ENCODE measurements around the gene TSEN34. TPM values are rescaled to one million over a fixed set of nuclear protein-coding genes. Genes with fewer than 3 reads are reported as not detected.
"Not testable (repeated sequence)": the region's sequence is repeated elsewhere in the genome, so short reads cannot be mapped to it uniquely, and the experiment has no call there.

Gene TSEN34
- total RNA-seq, 1 donor from 2014 or later = 43.9 TPM

DNA sequence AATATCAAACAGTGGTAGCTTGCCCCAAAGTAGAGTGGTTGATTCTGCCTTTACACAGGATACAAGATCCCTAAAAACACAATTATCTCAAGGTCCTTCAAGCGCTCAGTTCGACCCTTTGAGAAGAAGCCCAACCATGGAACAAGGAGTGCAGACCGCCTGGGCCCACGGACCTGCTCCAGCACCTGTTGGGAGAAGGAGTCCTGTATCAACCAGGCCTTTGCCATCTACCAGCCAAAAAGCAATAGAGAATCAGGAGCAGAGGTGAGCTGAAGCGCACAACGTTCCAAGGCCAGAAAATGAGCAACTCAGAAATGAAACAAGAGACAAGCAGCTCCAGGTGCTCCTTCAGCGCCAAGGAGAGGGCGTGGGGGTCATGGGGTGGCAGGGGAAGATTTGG, 38.0 kb downstream of the TSEN34 start:
- TF ChIP-seq CTCF (IDR thresholded peaks at IDR 0.05; ENCODE audit: unreplicated experiment) = no peak
- H3K27me3 Mint-ChIP-seq (ENCODE audit: low read depth) = peaks cover 46% of the 10 kb centered on the region

GRCh38 chr19:54230031-54230430, 38.9 kb downstream of the TSEN34 start:
- Mint-ChIP-seq H3K4me3 (no peak overlapping the region), H3K27me3 (ENCODE audit: low read depth) (peaks cover 51% of the 10 kb centered on the region), H3K9me3 (peaks cover 17% of the 10 kb centered on the region), H3K36me3 (no peaks in the 10 kb centered on the region), H3K27ac (no peak overlapping the region), H3K4me1 (no peaks in the 10 kb centered on the region)
- no peak for TF ChIP-seq CTCF (IDR thresholded peaks at IDR 0.05; ENCODE audit: unreplicated experiment)
- DNase-seq (ENCODE audit: low spot score in 2 of 2, unreplicated experiment in 2 of 2) = no peak

More for the DNA sequence above, 38.0 kb downstream of the TSEN34 start:
- H3K4me3 Mint-ChIP-seq = no peak overlapping the region
- H3K27ac Mint-ChIP-seq = no peak overlapping the region
- DNase-seq (ENCODE audit: low spot score in 2 of 2, unreplicated experiment in 2 of 2) = no peak
- H3K36me3 Mint-ChIP-seq = no peaks in the 10 kb centered on the region
- H3K9me3 Mint-ChIP-seq = peaks cover 11% of the 10 kb centered on the region
- H3K4me1 Mint-ChIP-seq = no peaks in the 10 kb centered on the region

DNA sequence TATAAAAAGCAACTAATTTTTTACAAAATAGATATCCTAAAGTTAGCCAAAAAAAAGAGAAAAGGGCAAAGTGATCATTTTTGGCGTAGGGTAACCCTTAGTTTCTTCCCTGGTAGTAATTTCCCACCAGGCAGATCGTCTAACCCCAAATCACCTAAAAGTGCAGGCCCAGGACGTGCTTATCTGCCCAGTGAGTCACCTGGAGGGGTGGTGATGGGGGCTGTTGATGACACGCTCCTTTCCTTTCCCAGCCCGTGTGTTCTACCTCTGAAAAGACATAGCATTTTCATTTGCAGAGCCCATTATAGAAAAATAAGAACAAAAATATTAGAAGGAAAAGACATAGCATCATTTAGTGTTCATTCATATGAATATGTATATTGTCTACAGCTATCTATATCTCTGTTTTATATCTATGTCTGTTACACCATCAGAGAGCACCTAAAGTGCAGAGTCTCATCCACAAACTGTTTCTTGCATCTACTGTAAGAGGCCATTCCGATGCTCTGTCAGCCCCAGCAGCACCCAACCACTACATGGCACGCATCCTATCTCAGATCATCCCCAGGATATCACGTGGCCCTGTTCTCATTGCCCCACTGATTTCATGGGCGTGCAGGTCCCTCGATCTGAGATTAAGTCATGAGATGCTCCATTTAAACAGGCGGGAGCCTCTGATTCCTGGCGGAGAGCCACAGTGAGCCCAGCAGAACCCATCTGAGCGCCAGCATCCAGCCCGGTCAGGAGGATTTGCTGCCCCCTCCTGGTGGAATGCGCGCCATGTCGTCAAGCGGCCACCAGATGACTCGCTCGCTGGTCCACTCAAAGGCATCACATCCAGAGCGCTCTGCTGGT, 40.2 kb downstream of the TSEN34 start:
- H3K4me3 Mint-ChIP-seq = no peak overlapping the region
- DNase-seq (ENCODE audit: low spot score in 2 of 2, unreplicated experiment in 2 of 2) = peak; percentile 76 to 94
- no peaks in the 10 kb centered on the region for H3K4me1 Mint-ChIP-seq
- peaks cover 60% of the 10 kb centered on the region for H3K27me3 Mint-ChIP-seq (ENCODE audit: low read depth)
- H3K36me3 Mint-ChIP-seq = no peaks in the 10 kb centered on the region
- peaks cover 18% of the 10 kb centered on the region for H3K9me3 Mint-ChIP-seq
- peak; percentile 93 for TF ChIP-seq CTCF (IDR thresholded peaks at IDR 0.05; ENCODE audit: unreplicated experiment)
- H3K27ac Mint-ChIP-seq = no peak overlapping the region

- no peak for TF ChIP-seq CTCF (IDR thresholded peaks at IDR 0.05; ENCODE audit: unreplicated experiment)
- no peak for DNase-seq (ENCODE audit: low spot score in 2 of 2, unreplicated experiment in 2 of 2)
- H3K27ac Mint-ChIP-seq = no peak overlapping the region
- H3K4me3 Mint-ChIP-seq = no peak overlapping the region
- H3K36me3 Mint-ChIP-seq = no peaks in the 10 kb centered on the region
- H3K4me1 Mint-ChIP-seq = no peaks in the 10 kb centered on the region
- peaks cover 75% of the 10 kb centered on the region for H3K27me3 Mint-ChIP-seq (ENCODE audit: low read depth)
- peaks cover 12% of the 10 kb centered on the region for H3K9me3 Mint-ChIP-seq
Measured at GRCh38 chr19:54233941-54234340, 42.8 kb downstream of the TSEN34 start.

DNA sequence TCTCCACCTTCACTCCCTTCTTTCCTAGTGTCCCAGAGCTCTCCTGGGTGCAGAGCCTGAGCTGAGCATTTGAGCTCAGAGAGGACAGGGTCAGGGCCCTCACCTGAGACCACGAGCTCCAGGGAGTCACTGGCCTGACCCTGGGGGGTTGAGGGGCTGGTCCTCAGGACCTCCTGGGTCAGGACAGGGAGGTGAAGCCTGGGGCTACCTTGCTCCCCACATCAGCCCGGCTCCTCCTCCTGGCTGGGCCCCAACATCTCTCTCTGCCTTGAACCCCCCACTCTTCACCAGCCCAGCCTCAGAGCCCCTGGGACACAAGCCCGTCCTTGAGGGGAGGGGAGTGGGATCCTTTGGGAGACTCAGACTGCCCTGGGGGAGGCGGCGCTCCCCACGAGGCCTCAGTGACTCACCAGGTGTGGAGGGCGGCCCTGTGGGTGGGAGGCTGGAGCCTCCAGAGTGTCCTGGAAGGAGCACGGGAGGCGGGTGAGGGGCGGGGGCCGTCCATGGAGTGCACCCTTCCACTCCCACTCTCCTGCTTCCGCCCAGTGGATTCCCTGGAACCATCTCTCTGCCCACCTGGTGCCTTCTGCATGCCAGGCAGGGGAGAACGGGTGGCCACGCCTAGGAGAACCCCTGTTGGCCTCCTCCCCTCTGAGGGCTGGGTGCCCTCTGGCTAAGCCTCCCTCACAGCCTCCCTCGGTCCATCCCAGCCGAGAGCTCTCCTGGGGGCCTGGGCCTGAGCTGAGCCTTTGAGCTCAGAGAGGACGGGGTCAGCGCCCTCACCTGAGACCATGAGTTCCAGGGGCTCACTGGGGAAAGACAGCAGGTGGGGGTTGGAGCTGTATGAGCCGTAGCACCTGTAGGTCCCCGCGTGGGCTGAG, 48.6 kb downstream of the TSEN34 start:
- H3K36me3 Mint-ChIP-seq; H3K4me1 Mint-ChIP-seq; DNase-seq (ENCODE audit: low spot score in 2 of 2, unreplicated experiment in 2 of 2); H3K4me3 Mint-ChIP-seq; H3K9me3 Mint-ChIP-seq; H3K27ac Mint-ChIP-seq: not testable (repeated sequence)
- H3K27me3 Mint-ChIP-seq (ENCODE audit: low read depth) = peaks cover 52% of the 10 kb centered on the region

DNA sequence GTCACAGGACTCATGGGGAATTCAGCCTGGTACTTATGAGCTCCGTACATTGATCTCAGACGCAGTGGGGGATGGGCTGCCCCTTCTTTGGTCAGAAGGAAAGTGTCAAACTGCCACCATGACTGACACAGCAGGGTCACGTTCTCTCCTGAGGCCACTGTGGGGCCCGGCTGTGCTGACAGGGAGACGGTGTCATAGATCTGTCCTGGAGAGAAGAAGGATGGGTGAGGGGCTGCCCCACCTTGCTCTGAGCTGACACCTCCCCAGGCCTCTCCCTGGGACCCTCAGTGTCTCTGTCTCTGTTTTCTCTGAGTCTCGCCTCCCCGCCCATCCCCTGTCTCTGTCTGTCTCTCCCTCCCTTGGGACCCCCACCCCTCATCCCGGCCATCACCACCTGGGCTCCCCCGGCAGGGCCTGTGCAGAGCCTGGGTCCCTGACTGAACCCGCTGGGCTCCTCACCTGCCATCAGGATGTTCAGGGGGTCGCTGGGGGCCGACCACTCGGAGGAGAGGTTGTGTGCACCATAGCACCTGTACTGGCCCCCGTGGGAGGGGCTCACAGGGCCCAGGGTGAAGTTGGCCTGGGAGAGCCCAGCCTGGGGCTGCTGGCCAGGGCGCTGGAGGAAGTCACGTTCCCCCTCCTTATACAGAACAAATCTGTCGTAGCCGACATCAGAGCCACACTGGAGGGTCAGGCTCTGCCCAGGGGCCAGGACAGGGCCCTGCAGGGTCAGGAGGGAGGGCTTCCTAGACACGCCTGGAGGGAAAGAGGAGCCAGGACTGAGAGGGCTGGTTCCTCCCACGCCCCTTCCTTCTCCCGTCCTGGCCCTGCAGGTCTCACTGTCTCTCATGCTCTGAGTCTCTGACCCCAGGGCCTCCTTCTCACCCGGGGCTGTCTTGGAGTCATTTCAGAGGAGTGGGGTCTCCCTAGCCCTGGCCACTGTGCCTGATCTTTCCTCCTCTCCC, 49.5 kb downstream of the TSEN34 start:
- H3K4me1 Mint-ChIP-seq; H3K4me3 Mint-ChIP-seq; H3K9me3 Mint-ChIP-seq; H3K36me3 Mint-ChIP-seq; DNase-seq (ENCODE audit: low spot score in 2 of 2, unreplicated experiment in 2 of 2); H3K27ac Mint-ChIP-seq: not testable (repeated sequence)
- H3K27me3 Mint-ChIP-seq (ENCODE audit: low read depth) = peaks cover 51% of the 10 kb centered on the region

GRCh38 chr19:54242234-54242633, 51.1 kb downstream of the TSEN34 start:
- H3K27me3 Mint-ChIP-seq (ENCODE audit: low read depth) = peaks cover 37% of the 10 kb centered on the region
- not testable (repeated sequence) for DNase-seq (ENCODE audit: low spot score in 2 of 2, unreplicated experiment in 2 of 2); H3K27ac Mint-ChIP-seq; H3K4me3 Mint-ChIP-seq; H3K9me3 Mint-ChIP-seq; H3K36me3 Mint-ChIP-seq; H3K4me1 Mint-ChIP-seq

GRCh38 chr19:54242646-54243045, 51.5 kb downstream of the TSEN34 start, which contains the start of gene LILRA6:
TSS of gene LILRA6 (minus strand) at chr19:54242790.
- not testable (repeated sequence) for H3K27ac Mint-ChIP-seq; H3K36me3 Mint-ChIP-seq; DNase-seq (ENCODE audit: low spot score in 2 of 2, unreplicated experiment in 2 of 2); H3K4me1 Mint-ChIP-seq; H3K4me3 Mint-ChIP-seq; H3K9me3 Mint-ChIP-seq
- H3K27me3 Mint-ChIP-seq (ENCODE audit: low read depth) = peaks cover 34% of the 10 kb centered on the region

DNA sequence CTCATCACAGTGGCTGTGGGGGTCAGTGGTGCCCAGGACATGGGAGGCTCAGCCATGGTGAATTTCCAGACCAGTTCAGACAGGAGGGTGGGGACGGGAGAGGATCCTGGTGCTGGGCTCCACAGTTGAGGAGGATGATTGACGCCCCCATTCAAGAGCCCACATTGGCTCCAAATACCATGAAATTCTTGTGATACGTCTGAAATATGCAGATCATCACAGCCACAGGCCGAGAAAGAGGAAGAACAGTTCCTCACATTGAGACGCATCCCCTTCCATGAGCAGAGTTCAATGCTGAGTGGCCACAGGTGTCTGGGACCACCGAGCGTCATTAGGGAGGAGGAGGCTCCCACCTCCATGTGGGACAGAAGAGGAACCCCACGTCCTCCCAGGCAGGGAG, 52.7 kb downstream of the TSEN34 start:
- H3K36me3 Mint-ChIP-seq; DNase-seq (ENCODE audit: low spot score in 2 of 2, unreplicated experiment in 2 of 2); H3K27ac Mint-ChIP-seq; H3K4me1 Mint-ChIP-seq; H3K9me3 Mint-ChIP-seq; H3K4me3 Mint-ChIP-seq: not testable (repeated sequence)
- H3K27me3 Mint-ChIP-seq (ENCODE audit: low read depth) = peaks cover 35% of the 10 kb centered on the region

Measured in mesothelial cell of epicardium (in vitro differentiated cells).